ENCODE data around the gene ADCK2.

DNA sequence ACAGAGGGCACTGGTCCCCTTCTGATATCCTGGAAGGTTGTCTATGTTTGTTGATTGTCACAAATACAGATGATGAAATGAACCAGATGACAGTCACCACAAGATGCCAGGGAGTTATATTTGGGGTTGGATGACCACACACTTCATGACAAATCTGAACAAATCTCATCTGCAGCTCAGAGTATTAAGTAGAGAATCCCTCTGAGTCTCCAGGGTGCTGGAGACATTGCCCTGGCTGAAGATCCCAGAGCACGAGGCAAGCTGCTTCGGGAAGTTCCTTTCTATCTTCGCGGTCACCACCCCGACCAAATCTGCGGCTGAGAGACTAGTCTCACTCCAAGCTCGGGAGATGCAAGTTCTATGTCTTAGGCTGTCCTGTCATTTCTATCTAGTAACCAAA is 41.1 kb upstream of the ADCK2 start:
- TF ChIP-seq, protein P1, sequence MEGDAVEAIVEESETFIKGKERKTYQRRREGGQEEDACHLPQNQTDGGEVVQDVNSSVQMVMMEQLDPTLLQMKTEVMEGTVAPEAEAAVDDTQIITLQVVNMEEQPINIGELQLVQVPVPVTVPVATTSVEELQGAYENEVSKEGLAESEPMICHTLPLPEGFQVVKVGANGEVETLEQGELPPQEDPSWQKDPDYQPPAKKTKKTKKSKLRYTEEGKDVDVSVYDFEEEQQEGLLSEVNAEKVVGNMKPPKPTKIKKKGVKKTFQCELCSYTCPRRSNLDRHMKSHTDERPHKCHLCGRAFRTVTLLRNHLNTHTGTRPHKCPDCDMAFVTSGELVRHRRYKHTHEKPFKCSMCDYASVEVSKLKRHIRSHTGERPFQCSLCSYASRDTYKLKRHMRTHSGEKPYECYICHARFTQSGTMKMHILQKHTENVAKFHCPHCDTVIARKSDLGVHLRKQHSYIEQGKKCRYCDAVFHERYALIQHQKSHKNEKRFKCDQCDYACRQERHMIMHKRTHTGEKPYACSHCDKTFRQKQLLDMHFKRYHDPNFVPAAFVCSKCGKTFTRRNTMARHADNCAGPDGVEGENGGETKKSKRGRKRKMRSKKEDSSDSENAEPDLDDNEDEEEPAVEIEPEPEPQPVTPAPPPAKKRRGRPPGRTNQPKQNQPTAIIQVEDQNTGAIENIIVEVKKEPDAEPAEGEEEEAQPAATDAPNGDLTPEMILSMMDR (IDR thresholded peaks at IDR 0.05; ENCODE audit: insufficient read depth, low read depth, low read length): no peak
- no peak for TF ChIP-seq EZH2 (IDR thresholded peaks at IDR 0.05; ENCODE audit: insufficient read depth, low read length)
